Stimulated activated memory B cell treated with anti-CD40 and anti-IgM and Interleukin-4, amounts not matched to agents 10 μg/mL and 1 μg/mL and 100 μg/mL, for 72 hours (primary cell): ENCODE data around the gene FANCL.
"Not testable (repeated sequence)": the region's sequence is repeated elsewhere in the genome, so short reads cannot be mapped to it uniquely, and the experiment has no call there.

Experiments
- ATAC-seq: fragments of 150-1000 bp; cut with Tn5 transposase; 2 replicates; pipeline ENCODE4 v1.10.0; 2021
- H3K27ac Mint-ChIP-seq: one replicate; pipeline ENCODE4 v1.8.0; 2022; ENCODE audit warnings: mild to moderate bottlenecking, mixed read lengths
- H3K27me3 Mint-ChIP-seq: one replicate; pipeline ENCODE4 v1.8.0; 2022; ENCODE audit warnings: mixed read lengths
- H3K36me3 Mint-ChIP-seq: one replicate; pipeline ENCODE4 v1.8.0; 2022; ENCODE audit warnings: mixed read lengths
- H3K4me1 Mint-ChIP-seq: one replicate; pipeline ENCODE4 v1.8.0; 2022; ENCODE audit warnings: mixed read lengths
- H3K4me3 Mint-ChIP-seq: one replicate; pipeline ENCODE4 v1.8.0; 2022; ENCODE audit warnings: mild to moderate bottlenecking, moderate library complexity, mixed read lengths
- H3K9me3 Mint-ChIP-seq: one replicate; pipeline ENCODE4 v1.8.0; 2022; ENCODE audit warnings: mixed read lengths

Gene FANCL

DNA sequence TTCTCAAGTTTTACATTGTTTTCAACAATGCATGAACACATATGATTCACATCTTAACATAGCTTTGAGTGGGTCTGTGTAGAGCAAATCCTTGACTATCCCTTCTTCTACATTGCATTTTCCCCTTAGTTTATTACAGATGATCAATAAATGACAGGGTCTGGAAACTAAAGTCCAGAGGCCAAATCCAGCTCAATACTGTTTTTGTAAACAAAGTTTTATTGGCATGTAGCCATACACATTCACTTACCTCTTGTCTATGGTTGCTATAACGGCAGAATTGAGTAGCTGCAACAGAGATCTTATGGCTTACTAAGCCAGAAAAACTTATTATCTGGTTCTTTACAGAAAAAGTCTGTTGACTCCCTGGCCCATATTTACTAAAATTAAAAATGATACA lies 12.8 kb downstream of the FANCL start:
- Mint-ChIP-seq H3K27me3 (no peaks in the 10 kb centered on the region), H3K9me3 (no peaks in the 10 kb centered on the region), H3K4me1 (peaks cover 18% of the 10 kb centered on the region), H3K36me3 (peaks cover 33% of the 10 kb centered on the region), H3K4me3 (no peak overlapping the region), H3K27ac (no peak overlapping the region)
- ATAC-seq = no peak

DNA sequence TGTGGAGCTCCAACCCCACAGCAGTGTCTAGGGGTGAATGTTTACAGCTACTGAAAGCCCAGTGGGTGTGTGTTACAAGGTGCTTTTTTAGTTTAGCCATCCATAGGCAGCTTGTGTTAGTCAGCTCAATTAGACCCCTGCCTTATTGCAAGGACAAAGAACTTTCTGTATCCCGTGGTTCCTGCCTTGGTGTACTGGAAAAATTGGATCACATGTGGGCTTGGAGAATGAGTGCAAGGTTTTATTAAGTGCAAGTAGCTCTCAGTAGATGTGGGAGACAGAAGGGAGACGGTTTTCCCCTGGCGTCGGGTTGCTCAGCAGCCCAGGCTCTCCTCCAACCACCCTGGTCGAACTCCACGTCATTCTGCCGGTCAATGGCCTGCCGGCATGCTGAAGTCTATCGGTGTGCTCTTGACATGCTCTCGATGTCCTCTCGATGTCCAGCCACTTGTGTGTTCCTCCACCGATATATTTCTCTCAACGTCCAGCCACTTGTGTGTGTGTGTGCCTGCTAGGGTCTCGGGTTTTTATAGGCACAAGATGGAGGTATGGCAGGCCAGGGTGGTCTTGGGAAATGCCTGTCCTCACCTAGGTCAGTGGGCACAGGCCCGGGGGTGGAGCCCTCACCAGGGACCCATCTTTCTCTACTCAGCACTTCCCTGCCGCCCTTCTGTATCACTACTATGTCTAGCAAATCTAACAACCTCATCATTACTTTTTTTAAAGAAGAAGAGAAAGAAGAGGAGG lies 13.8 kb downstream of the FANCL start:
- H3K27ac Mint-ChIP-seq = no peak overlapping the region
- no peaks in the 10 kb centered on the region for H3K27me3 Mint-ChIP-seq
- H3K4me1 Mint-ChIP-seq = peaks cover 16% of the 10 kb centered on the region
- H3K36me3 Mint-ChIP-seq = peaks cover 33% of the 10 kb centered on the region
- H3K9me3 Mint-ChIP-seq = no peaks in the 10 kb centered on the region
- no peak for ATAC-seq
- H3K4me3 Mint-ChIP-seq = no peak overlapping the region

DNA sequence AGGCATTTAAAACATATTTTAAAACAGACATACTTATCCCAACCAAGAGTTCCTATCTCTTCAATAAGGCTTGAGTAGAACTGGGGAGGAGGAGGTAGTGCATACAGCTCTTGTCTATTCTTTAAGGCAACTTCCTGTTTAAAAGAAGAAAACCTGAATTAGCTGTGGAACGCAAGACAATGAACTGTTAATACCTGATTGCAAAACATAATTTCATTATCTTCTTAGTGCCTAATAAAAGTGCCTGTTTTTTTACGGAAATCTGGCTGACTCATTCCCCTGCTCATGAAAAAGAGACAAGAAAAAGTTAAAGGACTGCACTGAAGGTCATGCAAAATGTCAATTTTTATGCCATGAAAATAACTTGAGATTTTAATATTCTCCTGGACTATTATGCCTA lies 19.2 kb downstream of the FANCL start:
- no peaks in the 10 kb centered on the region for H3K27me3 Mint-ChIP-seq
- no peak for ATAC-seq
- no peak overlapping the region for H3K4me3 Mint-ChIP-seq
- H3K36me3 Mint-ChIP-seq = peaks cover 40% of the 10 kb centered on the region
- no peak overlapping the region for H3K27ac Mint-ChIP-seq
- peaks cover 5% of the 10 kb centered on the region for H3K4me1 Mint-ChIP-seq
- H3K9me3 Mint-ChIP-seq = no peaks in the 10 kb centered on the region

DNA sequence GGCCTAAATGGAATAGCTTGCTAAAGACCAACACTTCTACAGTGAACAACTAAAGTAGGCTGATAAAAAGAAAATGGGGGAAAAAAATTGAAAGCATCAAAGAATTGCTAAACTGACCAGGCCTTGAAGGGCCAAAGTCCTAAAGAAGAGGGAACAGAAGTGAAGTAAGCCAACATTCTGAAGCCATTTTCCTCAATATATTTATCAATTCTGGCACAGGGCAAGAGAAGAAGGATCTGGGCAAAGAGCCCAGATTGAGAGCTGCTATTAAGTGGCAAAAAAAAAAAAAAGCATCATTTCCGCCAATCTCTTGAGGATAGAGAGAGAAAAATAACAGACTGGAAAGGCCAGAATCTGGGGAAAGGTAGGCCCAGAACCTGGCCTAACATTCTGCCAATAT lies 25.7 kb downstream of the FANCL start:
- peaks cover 6% of the 10 kb centered on the region for H3K9me3 Mint-ChIP-seq
- H3K4me1 Mint-ChIP-seq = no peaks in the 10 kb centered on the region
- no peaks in the 10 kb centered on the region for H3K27me3 Mint-ChIP-seq
- ATAC-seq = no peak
- H3K4me3 Mint-ChIP-seq = no peak overlapping the region
- no peak overlapping the region for H3K27ac Mint-ChIP-seq
- peaks cover 80% of the 10 kb centered on the region for H3K36me3 Mint-ChIP-seq

DNA sequence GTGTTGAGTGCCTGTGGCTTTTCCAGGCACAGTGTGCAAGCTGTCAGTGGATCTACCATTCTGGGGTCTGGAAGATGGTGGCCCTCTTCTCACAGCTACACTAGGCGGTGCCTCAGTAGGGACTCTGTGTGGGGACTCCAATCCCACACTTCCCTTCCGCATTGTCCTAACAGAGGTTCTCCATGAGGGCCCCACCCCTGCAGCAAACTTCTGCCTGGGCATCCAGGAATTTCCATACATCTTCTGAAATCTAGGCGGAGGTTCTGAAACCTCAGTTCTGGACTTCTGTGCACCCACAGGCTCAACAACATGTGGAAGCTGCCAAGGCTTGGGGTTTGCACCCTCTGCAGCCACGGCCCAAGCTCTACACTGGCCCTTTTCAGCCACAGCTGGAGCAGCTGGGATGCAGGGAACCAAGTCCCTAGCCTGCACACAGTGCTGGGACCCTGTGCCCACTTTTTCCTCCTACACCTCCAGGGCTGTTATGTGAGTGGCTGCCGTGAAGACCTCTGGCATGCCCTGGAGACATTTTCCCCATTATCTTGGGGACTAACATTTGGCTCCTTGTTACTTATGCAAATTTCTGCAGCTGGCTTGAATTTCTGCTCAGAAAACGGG lies 30.1 kb downstream of the FANCL start:
- H3K36me3 Mint-ChIP-seq = peaks cover 70% of the 10 kb centered on the region
- ATAC-seq, H3K27ac Mint-ChIP-seq, H3K27me3 Mint-ChIP-seq, H3K9me3 Mint-ChIP-seq, H3K4me1 Mint-ChIP-seq, H3K4me3 Mint-ChIP-seq: not testable (repeated sequence)

DNA sequence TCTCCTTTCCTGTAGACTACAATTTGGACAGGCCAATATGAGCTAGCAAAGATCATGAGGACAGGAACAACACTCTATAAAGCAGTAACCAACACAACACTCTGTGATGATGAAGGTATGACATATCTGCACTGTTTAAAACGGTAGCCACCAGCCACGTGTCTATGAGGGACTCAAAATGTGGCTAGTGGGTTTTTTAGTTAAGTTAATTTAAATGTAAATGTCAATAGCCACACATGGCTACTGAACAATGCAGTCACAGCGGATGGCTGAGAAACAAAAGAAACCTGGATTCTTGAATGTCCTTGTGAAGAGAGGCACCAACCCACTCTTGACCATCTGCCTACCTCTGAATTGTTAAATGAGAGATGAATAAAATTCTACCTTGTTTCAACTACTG lies 33.9 kb downstream of the FANCL start:
- Mint-ChIP-seq H3K36me3 (peaks cover 52% of the 10 kb centered on the region), H3K27ac (no peak overlapping the region), H3K4me1 (no peaks in the 10 kb centered on the region), H3K4me3 (no peak overlapping the region), H3K9me3 (peaks cover 6% of the 10 kb centered on the region), H3K27me3 (no peaks in the 10 kb centered on the region)
- ATAC-seq = no peak

DNA sequence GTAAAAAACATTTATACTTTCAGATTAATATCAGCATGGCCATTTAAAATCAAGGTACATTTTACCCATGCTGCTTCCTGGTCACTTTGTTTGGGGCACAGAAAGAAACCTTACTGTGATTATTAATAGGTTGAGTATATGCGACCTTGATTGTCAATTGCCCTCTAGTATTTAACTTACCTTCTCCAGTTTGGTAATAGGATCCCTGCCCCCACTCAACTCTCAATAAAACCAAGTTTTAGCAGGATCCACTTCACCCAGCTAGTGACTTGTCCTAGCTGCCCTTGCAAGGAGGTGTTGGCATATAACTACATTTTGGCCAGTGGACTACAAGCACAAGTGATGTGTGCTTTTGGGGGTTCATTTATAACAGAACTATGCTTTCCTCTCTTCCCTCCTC lies 34.3 kb downstream of the FANCL start:
- Mint-ChIP-seq H3K9me3 (peaks cover 3% of the 10 kb centered on the region), H3K27me3 (no peaks in the 10 kb centered on the region), H3K27ac (no peak overlapping the region), H3K4me1 (no peaks in the 10 kb centered on the region), H3K36me3 (peaks cover 48% of the 10 kb centered on the region), H3K4me3 (no peak overlapping the region)
- no peak for ATAC-seq

DNA sequence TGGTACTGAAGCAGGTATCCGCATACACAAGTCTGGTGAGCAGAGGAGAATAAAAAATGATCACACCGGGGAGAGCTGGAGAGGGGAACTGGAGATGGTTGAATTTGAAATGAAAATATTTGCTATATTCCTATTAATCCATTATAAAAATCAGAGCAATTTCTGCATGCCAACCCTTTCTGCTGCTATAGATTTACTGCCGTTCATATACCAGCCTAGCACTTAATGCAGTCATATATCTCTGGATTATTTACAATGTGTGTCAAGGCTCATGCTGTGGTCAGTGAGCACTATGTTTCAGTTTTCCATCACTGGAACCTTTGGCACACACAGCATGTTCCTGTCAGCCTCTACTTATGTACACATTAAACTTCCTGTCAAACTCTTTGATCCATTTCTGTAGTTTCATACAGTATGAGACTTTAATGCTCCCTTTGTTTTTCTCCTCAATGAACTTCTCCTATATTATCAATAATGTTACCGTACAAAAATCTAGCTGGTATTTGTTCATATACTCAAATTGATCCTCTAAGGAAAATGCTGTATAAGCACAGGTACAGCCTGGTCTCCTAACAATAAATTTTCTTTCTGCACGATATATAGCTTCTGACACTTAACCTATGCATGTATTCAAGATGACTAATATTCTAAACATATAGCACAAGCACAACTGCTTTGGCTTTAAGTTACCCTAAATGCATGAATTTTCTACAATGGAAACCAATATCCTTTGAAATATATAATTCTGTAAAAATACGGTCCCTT lies 36.7 kb downstream of the FANCL start:
- Mint-ChIP-seq H3K9me3 (no peaks in the 10 kb centered on the region), H3K36me3 (peaks cover 26% of the 10 kb centered on the region), H3K4me3 (no peak overlapping the region)

DNA sequence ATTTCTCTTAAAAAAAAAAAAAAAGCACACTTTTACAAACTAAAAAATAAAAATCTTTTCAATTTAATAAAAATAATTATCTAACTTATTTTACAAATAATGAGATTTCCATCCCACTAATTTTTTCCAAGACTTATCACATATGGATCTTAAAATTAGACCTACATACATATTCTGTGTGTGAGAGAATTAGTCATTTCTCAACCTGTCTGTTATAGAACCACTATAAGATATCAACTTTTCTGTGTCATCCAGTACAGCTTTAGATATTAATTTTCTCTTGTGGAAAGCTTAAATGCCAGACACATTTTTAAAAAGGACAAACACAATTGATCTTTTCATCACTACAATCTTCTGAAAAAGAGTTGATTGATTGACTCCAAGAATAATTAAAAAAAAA lies 38.1 kb downstream of the FANCL start:
- Mint-ChIP-seq H3K9me3 (no peaks in the 10 kb centered on the region), H3K4me1 (no peaks in the 10 kb centered on the region), H3K4me3 (no peak overlapping the region), H3K27me3 (no peaks in the 10 kb centered on the region), H3K27ac (no peak overlapping the region), H3K36me3 (peaks cover 21% of the 10 kb centered on the region)
- no peak for ATAC-seq

More for the DNA sequence above, 36.7 kb downstream of the FANCL start:
- Mint-ChIP-seq H3K27me3 (no peaks in the 10 kb centered on the region), H3K4me1 (no peaks in the 10 kb centered on the region), H3K27ac (no peak overlapping the region)
- no peak for ATAC-seq

DNA sequence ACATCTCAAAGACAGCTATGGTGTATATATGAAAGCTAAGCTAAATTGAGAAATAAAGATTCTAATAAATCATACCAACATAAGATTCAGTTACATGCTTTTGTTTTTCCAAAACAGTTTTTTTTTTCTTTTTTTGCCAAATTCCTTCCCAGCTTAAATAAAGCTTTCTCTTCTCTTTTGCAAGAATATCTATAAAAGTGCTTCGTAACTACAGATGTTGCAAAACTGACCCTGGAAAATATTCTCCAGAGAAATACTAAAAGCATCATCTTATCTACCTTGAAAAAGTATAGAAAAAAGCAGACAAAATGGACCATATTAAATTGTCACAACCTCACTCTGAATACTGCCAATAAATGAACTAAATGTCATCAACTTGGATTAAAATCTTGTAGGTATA lies 38.7 kb downstream of the FANCL start:
- no peak for ATAC-seq
- no peak overlapping the region for H3K27ac Mint-ChIP-seq
- no peak overlapping the region for H3K4me3 Mint-ChIP-seq
- no peaks in the 10 kb centered on the region for H3K4me1 Mint-ChIP-seq
- no peaks in the 10 kb centered on the region for H3K27me3 Mint-ChIP-seq
- no peaks in the 10 kb centered on the region for H3K9me3 Mint-ChIP-seq
- peaks cover 23% of the 10 kb centered on the region for H3K36me3 Mint-ChIP-seq

DNA sequence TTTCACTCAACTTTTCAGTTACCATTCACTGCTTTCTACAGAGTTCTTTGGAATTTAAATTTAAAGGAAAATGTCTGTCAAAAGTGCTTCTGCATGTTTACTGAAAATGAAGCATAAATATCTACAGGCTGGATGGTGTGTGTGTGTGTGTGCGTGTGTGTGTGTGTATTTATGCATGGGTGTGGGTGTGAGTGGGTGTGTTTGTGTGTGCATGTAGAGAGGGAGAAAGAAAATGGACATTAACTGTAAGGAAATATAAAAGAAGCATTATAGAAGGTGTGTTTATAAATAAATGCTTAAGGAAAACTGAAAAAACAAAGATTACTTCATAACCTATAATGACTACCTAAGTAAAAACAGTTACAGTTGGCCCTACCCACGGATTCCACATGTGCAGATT lies 43.2 kb downstream of the FANCL start:
- ATAC-seq = no peak
- Mint-ChIP-seq H3K4me1 (no peaks in the 10 kb centered on the region), H3K27me3 (no peaks in the 10 kb centered on the region), H3K27ac (no peak overlapping the region), H3K9me3 (no peaks in the 10 kb centered on the region), H3K36me3 (peaks cover 15% of the 10 kb centered on the region), H3K4me3 (no peak overlapping the region)

DNA sequence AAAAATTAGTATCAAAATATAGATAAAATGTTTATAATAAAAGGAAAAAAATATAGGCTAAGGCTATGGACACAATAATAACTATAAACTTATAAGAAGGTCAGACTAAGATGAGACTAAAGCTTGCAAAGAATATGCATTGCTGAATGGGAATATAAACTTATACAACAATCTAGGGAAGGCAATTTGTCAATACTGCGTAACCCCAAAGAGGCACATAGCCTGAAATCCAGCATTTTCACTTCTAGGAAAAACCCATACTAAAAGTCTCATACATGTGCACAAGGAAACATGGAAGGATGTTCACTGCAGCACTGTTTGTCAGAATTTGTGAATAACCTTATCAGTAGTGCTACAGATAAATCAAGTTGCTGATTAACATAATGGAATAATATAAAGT lies 45.5 kb downstream of the FANCL start:
- Mint-ChIP-seq H3K27me3 (no peaks in the 10 kb centered on the region), H3K4me1 (no peaks in the 10 kb centered on the region), H3K4me3 (no peak overlapping the region), H3K9me3 (no peaks in the 10 kb centered on the region), H3K36me3 (peaks cover 15% of the 10 kb centered on the region), H3K27ac (no peak overlapping the region)
- ATAC-seq = no peak

DNA sequence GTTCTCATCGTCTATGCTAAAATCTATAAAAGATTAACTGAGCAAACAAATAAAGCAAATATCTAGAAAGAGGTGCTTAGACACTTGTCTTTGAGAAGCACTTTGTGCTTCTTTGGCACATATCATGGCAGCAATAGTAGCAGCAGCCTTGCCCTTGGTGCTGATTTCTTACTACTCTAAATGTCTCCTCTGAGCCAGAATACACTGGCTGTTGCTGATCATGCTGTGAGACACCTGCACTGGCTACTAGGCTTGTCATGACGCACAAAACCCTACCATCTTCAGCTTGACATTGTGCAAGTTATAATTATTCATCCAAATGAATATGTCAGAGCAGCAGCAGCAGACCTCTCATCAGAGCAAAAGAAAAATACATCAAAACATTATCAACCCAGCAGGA lies 46.7 kb downstream of the FANCL start:
- no peak for ATAC-seq
- no peak overlapping the region for H3K4me3 Mint-ChIP-seq
- peaks cover 15% of the 10 kb centered on the region for H3K36me3 Mint-ChIP-seq
- no peaks in the 10 kb centered on the region for H3K27me3 Mint-ChIP-seq
- H3K4me1 Mint-ChIP-seq = no peaks in the 10 kb centered on the region
- H3K9me3 Mint-ChIP-seq = no peaks in the 10 kb centered on the region
- no peak overlapping the region for H3K27ac Mint-ChIP-seq

DNA sequence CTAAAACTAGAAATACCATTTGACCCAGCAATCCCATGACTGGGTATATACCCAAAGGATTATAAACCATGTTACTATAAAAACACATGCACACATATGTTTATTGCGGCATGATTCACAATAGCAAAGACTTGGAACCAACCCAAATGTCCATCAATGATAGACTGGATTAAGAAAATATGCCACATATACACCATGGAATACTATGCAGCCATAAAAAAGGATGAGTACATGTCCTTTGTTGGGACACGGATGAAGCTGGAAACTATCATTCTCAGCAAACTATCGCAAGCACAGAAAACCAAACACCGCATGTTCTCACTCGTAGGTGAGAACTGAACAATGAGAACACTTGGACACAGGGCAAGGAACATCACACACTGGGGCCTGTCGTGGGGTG lies 54.1 kb downstream of the FANCL start:
- not testable (repeated sequence) for ATAC-seq, H3K9me3 Mint-ChIP-seq, H3K4me1 Mint-ChIP-seq, H3K4me3 Mint-ChIP-seq, H3K27me3 Mint-ChIP-seq, H3K27ac Mint-ChIP-seq
- H3K36me3 Mint-ChIP-seq = peaks cover 28% of the 10 kb centered on the region

DNA sequence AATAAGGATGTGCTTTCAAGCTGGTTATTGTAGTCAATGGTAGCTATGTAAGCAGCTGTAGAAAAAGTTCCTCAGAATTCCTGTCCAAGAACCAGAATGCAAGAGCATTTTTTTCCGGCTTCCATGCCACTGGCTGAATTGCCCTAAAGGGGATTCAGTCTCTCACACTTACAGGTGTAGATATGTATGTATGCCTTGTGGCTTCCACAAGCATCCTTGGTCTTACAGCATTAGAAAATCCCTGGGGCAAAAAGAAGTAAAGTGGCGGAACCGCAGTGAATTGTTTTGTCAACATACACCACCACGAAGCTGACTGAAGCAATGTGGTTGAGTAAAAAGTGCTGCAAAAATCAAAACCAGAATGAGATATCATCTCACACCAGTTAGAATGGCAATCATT lies 54.6 kb downstream of the FANCL start:
- Mint-ChIP-seq H3K27ac (no peak overlapping the region), H3K27me3 (no peaks in the 10 kb centered on the region), H3K9me3 (no peaks in the 10 kb centered on the region), H3K4me3 (no peak overlapping the region), H3K36me3 (peaks cover 31% of the 10 kb centered on the region), H3K4me1 (no peaks in the 10 kb centered on the region)
- no peak for ATAC-seq

DNA sequence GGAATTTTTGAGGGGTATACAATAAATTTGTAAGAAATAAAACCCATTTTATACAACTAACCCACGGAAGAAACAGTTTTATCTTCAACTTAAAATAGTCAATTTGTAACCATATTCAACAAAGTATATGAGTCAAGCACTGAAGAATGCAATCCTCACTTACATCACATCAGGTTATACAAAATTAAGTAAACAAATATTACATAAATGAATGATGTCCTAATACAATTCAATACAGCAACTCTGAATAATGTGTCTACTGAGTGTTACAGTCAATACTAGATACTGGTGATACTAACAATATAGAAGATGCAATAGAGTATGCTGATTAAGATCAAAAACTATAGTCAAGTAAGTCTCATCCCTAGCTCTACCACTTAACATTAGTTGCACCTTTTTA lies 58.6 kb downstream of the FANCL start:
- Mint-ChIP-seq H3K36me3 (peaks cover 51% of the 10 kb centered on the region), H3K4me1 (no peaks in the 10 kb centered on the region), H3K27me3 (no peaks in the 10 kb centered on the region), H3K9me3 (peaks cover 5% of the 10 kb centered on the region), H3K4me3 (no peak overlapping the region), H3K27ac (no peak overlapping the region)
- no peak for ATAC-seq
